ENCODE measurements around the gene SLC6A17. TPM values are rescaled to one million over a fixed set of nuclear protein-coding genes. Genes with fewer than 3 reads are reported as not detected.

SLC6A17 gene
- total and polyA plus RNA-seq, 2 donors: 0.05 to 0.10 TPM

DNA sequence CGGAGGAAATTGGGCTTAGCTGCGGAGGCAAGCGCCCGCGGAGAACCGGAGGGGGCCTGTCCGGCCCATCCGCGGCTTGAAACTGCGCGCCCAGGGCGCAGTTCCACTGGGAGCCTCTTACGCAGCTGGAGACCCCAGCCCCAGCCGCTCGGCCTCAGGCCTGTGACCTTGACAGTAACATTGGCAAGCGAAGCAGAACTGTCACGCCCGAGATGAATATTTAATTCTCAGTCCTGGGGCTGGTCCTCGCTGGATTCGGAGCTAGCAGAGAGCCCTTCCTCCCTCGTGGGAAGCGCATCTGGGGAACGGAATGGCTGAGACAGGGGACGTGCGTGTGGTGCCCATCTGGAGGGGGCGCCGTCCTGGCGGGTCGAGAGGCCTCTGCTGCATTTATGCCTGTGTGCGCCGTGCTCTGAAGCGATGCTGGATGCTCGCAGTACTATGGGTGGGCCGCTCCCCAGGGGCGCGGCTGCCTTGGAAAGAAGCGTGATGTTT is 928 bp downstream of the SLC6A17 start:
- no peaks in the 10 kb centered on the region for H3K36me3 ChIP-seq (ENCODE audit: insufficient read depth)
- no peak for DNase-seq (ENCODE audit: extremely low spot score)
- H3K4me3 ChIP-seq (ENCODE audit: low read depth, low read length): no peak overlapping the region
- WGBS: 6% methylated on average over 37 of the region's 37 CpGs
- H3K27ac ChIP-seq (ENCODE audit: low read depth): no peak overlapping the region
- H3K4me1 ChIP-seq (ENCODE audit: insufficient read depth): no peaks in the 10 kb centered on the region

DNA sequence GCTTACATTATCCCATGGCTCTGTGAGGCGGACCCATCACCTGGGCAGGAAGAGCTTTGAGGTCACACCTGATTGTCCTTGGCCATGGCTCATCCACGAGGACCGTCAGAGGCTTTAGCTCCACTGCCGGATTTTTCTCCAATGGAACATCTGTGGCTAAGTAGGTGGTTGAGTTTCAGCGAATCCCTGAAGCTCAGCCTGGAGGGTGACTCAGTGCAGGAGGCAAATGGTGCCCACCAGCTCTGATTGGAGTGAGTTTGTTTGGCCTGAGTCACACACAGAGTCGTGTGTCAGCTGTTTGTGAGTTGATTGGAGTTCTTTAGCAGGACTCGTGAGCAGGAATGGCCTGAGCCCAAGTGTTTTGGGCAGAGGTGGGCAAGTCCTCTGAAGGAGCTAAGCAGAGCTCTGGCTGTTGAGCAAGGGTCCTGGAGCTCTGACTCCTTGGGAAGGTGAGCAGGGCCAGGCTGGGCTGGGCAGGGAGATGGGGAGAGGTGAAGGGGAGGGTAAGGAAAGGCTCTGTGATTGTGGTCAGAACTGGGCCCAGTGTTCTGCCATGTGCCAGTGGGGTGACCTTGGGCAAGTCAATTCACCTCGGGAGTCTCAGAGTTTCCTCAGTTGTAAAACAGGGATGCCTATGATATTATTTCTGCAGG is 2.0 kb downstream of the SLC6A17 start:
- DNase-seq (ENCODE audit: extremely low spot score): no peak
- H3K4me3 ChIP-seq (ENCODE audit: low read depth, low read length): no peak overlapping the region
- H3K27ac ChIP-seq (ENCODE audit: low read depth): no peak overlapping the region
- H3K36me3 ChIP-seq (ENCODE audit: insufficient read depth): no peaks in the 10 kb centered on the region
- no peaks in the 10 kb centered on the region for H3K4me1 ChIP-seq (ENCODE audit: insufficient read depth)
- 62% methylated on average over 8 of the region's 8 CpGs for WGBS

DNA sequence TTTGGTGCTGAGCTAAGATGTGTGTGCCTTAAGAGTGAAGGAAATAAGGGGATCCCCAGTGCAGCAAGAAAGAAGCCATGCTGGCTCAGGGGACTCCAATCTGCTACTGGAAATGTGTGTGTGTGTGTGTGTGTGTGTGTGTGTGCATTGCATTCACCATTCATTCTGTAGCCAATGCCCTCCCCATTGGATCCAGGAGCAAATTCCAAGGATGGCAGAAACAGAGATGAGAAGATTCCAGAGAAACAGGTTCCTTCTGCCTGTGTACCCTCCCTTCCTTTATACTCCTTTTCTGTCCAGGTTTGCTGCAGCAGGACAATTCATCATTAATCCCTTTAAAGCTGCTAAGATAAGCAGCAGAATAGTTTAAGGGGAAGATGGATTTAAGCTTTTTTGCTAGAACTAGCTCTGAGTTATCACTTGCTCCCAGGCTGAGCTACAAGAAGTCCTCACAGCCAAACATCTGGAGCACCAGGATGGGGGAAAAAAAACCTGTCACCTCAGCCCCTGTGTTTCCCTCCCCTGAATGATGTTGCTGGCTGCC is 3.2 kb downstream of the SLC6A17 start:
- no peak overlapping the region for H3K27ac ChIP-seq (ENCODE audit: low read depth)
- H3K4me1 ChIP-seq (ENCODE audit: insufficient read depth): no peaks in the 10 kb centered on the region
- no peak overlapping the region for H3K4me3 ChIP-seq (ENCODE audit: low read depth, low read length)
- H3K36me3 ChIP-seq (ENCODE audit: insufficient read depth): no peaks in the 10 kb centered on the region
- DNase-seq (ENCODE audit: extremely low spot score): no peak

DNA sequence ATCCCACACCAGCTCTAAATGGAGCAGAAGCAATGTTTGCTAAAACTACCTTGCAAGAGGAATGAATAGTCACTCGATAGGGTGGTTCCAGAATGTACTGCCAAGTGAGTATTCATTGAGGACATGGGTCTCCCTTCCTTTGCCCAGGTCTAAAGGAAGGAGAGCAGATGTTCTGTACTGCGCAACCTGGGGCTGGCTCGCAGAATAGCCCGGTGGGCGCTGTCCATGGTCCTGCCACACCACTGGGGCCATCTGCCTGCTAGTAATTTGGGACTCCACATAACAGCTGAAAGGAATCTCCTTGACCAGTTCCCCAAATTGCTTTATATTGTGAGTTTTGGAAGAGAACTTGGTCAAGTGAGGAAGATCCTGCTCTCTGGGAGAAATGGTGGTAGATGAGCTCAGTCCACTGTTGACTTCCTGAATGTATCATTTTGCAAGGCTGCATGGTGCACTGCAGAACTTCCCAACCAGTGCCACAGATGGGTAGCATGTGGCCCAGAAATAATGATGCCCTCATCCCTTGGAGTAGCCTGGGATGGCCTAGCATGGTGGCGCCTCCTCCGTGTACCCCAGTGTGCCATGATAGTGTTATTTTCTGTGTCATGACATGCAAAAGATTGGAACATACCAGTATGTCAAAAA is 5.7 kb downstream of the SLC6A17 start:
- no peak for DNase-seq (ENCODE audit: extremely low spot score)
- H3K4me1 ChIP-seq (ENCODE audit: insufficient read depth): no peaks in the 10 kb centered on the region
- no peaks in the 10 kb centered on the region for H3K36me3 ChIP-seq (ENCODE audit: insufficient read depth)
- 12% methylated on average over 7 of the region's 7 CpGs for WGBS
- no peak overlapping the region for H3K4me3 ChIP-seq (ENCODE audit: low read depth, low read length)
- no peak overlapping the region for H3K27ac ChIP-seq (ENCODE audit: low read depth)

DNA sequence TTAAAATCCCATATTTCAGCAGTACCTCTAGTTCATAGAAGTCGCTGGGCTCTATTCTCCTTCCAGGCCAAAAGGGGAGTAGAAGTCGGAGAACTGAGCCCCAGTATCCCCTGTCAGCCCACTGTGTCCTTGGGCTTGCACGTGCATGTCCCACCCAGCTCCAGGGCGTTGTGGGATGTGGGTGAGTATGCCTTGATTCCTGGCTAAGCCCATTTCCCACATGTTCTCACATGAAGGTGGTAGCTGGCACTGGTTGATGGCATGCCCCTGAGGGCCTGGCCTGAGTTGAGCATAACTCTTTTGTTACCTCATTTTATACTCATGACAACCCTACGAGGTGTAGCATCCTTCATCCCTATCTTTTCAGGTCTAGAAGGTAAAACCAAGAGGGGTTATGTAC is 8.0 kb downstream of the SLC6A17 start:
- H3K36me3 ChIP-seq (ENCODE audit: insufficient read depth): no peaks in the 10 kb centered on the region
- WGBS: 74% methylated on average over 5 of the region's 5 CpGs
- H3K4me1 ChIP-seq (ENCODE audit: insufficient read depth): no peaks in the 10 kb centered on the region
- H3K27ac ChIP-seq (ENCODE audit: low read depth): no peak overlapping the region
- no peak for DNase-seq (ENCODE audit: extremely low spot score)
- H3K4me3 ChIP-seq (ENCODE audit: low read depth, low read length): no peak overlapping the region

DNA sequence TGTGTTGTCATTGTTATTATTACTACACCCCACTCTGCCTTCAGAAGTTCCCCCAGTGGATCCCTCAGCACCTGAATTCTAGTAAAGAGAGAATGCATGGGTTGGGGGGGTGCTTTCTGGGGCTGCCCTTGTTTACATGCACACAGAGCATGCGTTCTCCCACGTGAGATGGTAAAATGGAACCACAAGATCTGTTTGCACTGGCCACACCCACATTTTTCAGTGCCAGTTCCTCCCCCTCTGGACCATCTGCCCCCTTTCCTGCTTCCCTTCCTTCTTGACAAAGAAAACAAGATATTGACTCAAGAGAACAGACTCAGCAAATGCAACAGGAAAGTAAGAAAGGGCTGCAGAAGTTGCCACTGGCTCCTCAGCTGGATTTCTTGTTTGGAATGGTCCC is 8.9 kb downstream of the SLC6A17 start:
- DNase-seq (ENCODE audit: extremely low spot score): no peak
- WGBS: 47% methylated on average over 2 of the region's 2 CpGs
- no peak overlapping the region for H3K27ac ChIP-seq (ENCODE audit: low read depth)
- H3K4me1 ChIP-seq (ENCODE audit: insufficient read depth): no peaks in the 10 kb centered on the region
- no peaks in the 10 kb centered on the region for H3K36me3 ChIP-seq (ENCODE audit: insufficient read depth)
- H3K4me3 ChIP-seq (ENCODE audit: low read depth, low read length): no peak overlapping the region

DNA sequence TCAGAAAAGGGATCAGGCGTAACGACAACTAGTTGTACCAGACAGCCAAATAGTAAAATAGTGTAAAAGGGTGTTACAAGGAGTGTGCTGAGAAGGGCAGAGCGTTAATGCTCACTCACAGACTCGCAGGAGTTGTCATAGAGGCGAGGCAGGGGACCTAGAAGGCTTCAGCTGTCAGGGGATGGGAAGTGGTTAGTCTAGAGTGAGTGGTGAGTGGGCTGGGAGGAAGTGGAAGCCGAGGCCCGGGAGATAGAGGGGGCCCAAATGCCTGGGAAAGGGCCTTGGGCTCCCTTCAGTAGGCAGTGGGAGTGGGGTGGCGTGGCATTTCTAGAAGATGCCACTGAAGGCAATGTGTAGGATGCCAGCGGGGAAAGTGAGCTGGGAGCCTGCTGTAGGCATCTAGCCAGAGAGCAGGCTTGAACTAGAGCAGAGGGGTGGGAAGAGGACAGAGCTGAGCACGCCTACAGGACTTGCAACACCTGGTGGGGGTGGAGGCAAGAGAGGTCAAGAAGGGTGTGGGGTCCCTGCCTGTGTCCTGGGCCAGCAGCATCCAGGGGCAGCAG is 10.3 kb downstream of the SLC6A17 start:
- Histone ChIP-seq H3K4me3 (ENCODE audit: low read depth, low read length) (no peak overlapping the region), H3K4me1 (ENCODE audit: insufficient read depth) (no peaks in the 10 kb centered on the region), H3K36me3 (ENCODE audit: insufficient read depth) (no peaks in the 10 kb centered on the region), H3K27ac (ENCODE audit: low read depth) (no peak overlapping the region)
- WGBS: 58% methylated on average over 10 of the region's 10 CpGs
- no peak for DNase-seq (ENCODE audit: extremely low spot score)

DNA sequence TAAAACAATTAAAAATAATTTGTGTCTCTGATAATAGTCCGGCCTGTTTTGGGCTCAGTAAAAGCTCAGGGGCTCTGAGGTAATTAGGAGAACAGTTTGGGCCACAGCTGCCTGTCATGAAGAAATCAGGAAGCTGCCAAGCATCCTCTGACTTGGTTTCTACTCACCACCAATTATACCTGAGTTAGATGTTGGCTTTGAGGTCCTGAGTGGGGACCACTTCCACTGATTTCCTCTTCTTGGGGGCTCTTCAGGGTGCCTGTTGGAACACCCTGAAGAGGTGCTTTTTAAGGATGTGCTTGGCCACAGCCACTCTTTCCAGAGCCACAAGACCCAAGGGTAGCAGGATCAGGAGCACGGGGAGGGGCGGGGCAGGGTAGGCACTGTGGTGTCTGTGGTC is 10.9 kb downstream of the SLC6A17 start:
- no peak overlapping the region for H3K27ac ChIP-seq (ENCODE audit: low read depth)
- no peaks in the 10 kb centered on the region for H3K4me1 ChIP-seq (ENCODE audit: insufficient read depth)
- H3K36me3 ChIP-seq (ENCODE audit: insufficient read depth): no peaks in the 10 kb centered on the region
- no peak for DNase-seq (ENCODE audit: extremely low spot score)
- 85% methylated on average over 3 of the region's 3 CpGs for WGBS
- H3K4me3 ChIP-seq (ENCODE audit: low read depth, low read length): no peak overlapping the region

DNA sequence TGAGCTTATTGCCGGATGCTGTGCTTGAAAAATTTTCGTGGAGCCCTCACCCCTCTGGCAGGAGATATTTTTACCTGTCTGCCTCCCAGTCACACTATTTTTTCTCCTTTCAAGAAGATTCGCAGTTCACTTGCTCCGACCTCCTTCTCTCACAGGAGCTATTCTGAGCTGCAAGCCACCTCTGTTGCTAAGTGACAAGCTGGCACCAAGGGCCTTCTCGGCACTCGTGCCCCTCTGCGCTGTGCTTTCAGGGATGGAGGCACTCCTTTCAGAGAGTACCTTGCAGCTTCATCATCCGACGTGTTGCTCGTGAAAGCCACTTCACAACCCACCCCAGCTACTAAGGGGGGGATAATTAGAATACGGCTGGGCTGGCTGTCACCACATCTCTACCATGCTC is 11.6 kb downstream of the SLC6A17 start:
- no peaks in the 10 kb centered on the region for H3K4me1 ChIP-seq (ENCODE audit: insufficient read depth)
- no peaks in the 10 kb centered on the region for H3K36me3 ChIP-seq (ENCODE audit: insufficient read depth)
- H3K27ac ChIP-seq (ENCODE audit: low read depth): no peak overlapping the region
- no peak overlapping the region for H3K4me3 ChIP-seq (ENCODE audit: low read depth, low read length)
- no peak for DNase-seq (ENCODE audit: extremely low spot score)
- WGBS: 80% methylated on average over 11 of the region's 11 CpGs

DNA sequence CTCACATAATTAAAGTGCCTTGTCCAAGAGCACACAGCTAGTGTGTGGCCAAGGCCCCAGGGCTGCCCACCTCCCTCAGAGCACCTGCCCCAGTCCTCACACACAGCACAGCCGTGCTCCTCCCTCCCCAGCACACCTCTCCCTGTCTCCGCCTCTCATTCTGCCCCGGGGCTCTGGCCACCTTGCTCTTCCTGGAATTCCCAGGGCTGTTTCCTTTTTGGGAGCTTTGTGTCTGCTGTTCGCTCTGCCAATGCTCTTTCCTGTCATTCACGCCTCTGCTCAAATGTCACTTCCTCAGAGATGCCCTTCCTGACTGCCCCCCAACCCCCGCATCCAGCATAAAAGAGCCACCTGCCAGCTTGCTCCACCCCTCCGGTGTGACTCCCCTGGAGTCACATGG is 13.3 kb downstream of the SLC6A17 start:
- Histone ChIP-seq H3K36me3 (ENCODE audit: insufficient read depth) (no peaks in the 10 kb centered on the region), H3K4me1 (ENCODE audit: insufficient read depth) (no peaks in the 10 kb centered on the region), H3K4me3 (ENCODE audit: low read depth, low read length) (no peak overlapping the region), H3K27ac (ENCODE audit: low read depth) (no peak overlapping the region)
- no peak for DNase-seq (ENCODE audit: extremely low spot score)
- WGBS: 43% methylated on average over 7 of the region's 7 CpGs

DNA sequence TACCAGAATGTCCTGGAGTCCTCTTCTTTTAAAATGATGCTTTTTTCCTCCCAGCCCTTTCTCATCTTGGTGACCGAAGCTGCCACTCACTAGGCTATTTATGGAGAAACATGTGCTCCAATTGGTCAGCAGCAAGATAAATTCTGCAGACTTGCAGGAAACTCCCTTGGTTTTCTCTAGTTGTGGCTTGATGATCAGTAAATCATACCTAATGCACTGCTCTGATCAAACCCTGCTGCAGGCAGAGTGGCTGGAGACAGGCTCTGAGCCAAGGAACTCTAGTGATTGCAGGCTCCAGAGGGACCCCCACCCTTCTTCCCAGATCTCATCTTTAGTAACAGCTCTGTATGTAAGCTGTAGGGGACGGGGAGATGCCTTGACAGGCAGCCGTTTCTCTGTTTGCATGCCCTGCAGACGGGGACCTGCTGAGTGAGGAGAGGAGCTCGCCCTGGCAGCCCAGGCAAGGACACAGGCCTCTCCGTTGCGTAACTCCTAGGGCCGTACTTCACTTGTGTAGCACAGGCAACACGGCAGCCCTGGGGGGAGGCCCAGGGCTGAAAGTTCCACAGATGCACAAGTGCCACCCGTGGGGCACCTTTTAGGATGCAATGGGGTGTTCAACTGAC is 14.5 kb downstream of the SLC6A17 start:
- whole genome bisulfite sequencing: 51% methylated on average over 10 of the region's 10 CpGs
- no peak for DNase-seq (ENCODE audit: extremely low spot score)

DNA sequence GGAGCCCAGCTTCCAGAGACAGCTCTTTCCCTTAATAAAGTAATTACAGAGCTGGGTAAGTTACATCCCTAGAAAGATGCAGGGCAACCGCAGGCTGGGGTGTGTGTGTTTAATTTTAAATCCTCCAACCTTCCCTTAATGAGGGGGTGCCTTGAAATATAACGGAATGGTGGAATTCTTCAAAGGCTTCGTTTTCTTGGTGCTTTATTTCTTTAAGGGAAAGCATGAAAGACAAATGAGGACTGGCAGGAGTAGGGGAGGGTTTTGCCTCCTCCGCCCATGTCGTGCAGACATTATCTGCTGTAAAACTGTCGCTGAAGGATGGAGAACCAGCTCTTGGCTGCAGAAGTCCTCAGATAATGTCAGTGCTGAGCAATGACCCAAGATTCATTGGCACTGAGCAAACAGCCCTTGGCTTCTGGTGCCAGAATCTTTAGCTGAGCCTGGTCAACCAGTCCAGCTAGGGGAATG is 15.5 kb downstream of the SLC6A17 start:
- no peak for DNase-seq (ENCODE audit: extremely low spot score)
- Histone ChIP-seq H3K27ac (ENCODE audit: low read depth) (no peak overlapping the region), H3K36me3 (ENCODE audit: insufficient read depth) (no peaks in the 10 kb centered on the region), H3K4me3 (ENCODE audit: low read depth, low read length) (no peak overlapping the region), H3K4me1 (ENCODE audit: insufficient read depth) (no peaks in the 10 kb centered on the region)
- WGBS: 59% methylated on average over 6 of the region's 6 CpGs

More for the DNA sequence above, 14.5 kb downstream of the SLC6A17 start:
- Histone ChIP-seq H3K27ac (ENCODE audit: low read depth) (no peak overlapping the region), H3K4me3 (ENCODE audit: low read depth, low read length) (no peak overlapping the region), H3K36me3 (ENCODE audit: insufficient read depth) (no peaks in the 10 kb centered on the region), H3K4me1 (ENCODE audit: insufficient read depth) (no peaks in the 10 kb centered on the region)

DNA sequence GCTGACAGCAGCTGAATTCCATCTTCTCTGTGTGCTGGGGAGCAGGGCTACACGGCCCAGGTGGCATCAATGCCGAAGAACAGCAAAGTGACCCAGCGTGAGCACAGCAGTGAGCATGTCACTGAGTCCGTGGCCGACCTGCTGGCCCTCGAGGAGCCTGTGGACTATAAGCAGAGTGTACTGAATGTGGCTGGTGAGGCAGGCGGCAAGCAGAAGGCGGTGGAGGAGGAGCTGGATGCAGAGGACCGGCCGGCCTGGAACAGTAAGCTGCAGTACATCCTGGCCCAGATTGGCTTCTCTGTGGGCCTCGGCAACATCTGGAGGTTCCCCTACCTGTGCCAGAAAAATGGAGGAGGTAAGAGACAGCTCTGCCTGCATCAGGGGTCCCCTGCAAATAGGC is 16.6 kb downstream of the SLC6A17 start:
- no peaks in the 10 kb centered on the region for H3K4me1 ChIP-seq (ENCODE audit: insufficient read depth)

More for the DNA sequence above, 16.6 kb downstream of the SLC6A17 start:
- H3K27ac ChIP-seq (ENCODE audit: low read depth): no peak overlapping the region
- 89% methylated on average over 11 of the region's 11 CpGs for WGBS
- DNase-seq (ENCODE audit: extremely low spot score): no peak
- no peak overlapping the region for H3K4me3 ChIP-seq (ENCODE audit: low read depth, low read length)
- no peaks in the 10 kb centered on the region for H3K36me3 ChIP-seq (ENCODE audit: insufficient read depth)

All from urinary bladder (tissue), 4 donors.